ENCODE results near the gene IQSEC1.

DNA sequence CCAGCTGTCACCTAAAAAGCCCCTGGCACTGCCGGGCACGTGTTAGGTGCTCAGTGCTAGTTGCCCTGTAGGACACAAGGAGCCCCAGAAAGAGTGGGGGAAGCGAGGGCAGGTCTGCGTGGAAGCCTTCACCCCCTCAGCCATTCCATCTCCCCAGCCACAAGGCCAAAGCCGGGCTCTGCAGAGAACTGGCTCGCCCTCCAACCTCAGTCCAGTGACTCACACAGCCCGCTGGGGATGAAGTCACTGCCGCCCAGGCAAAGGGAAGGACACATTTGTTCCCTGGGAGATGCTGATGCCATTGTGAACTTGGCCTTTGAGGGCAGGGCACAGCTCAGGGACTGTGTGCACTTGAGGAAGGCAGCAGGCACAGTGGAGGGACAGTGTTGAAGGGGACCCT, 48.1 kb downstream of the IQSEC1 start:
- no peak for TF ChIP-seq FOS (IDR thresholded peaks at IDR 0.05; ENCODE audit: borderline replicate concordance, insufficient read depth, low read length)
- TF ChIP-seq, protein P1, sequence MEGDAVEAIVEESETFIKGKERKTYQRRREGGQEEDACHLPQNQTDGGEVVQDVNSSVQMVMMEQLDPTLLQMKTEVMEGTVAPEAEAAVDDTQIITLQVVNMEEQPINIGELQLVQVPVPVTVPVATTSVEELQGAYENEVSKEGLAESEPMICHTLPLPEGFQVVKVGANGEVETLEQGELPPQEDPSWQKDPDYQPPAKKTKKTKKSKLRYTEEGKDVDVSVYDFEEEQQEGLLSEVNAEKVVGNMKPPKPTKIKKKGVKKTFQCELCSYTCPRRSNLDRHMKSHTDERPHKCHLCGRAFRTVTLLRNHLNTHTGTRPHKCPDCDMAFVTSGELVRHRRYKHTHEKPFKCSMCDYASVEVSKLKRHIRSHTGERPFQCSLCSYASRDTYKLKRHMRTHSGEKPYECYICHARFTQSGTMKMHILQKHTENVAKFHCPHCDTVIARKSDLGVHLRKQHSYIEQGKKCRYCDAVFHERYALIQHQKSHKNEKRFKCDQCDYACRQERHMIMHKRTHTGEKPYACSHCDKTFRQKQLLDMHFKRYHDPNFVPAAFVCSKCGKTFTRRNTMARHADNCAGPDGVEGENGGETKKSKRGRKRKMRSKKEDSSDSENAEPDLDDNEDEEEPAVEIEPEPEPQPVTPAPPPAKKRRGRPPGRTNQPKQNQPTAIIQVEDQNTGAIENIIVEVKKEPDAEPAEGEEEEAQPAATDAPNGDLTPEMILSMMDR (IDR thresholded peaks at IDR 0.05; ENCODE audit: extremely low read depth in 1 of 2, insufficient read depth in 1 of 2, low read depth in 1 of 2, low read length in 2 of 2): no peak
- TF ChIP-seq EZH2 (IDR thresholded peaks at IDR 0.05; ENCODE audit: borderline replicate concordance, low read depth, low read length, severe bottlenecking): no peak
- TF ChIP-seq, protein P2, sequence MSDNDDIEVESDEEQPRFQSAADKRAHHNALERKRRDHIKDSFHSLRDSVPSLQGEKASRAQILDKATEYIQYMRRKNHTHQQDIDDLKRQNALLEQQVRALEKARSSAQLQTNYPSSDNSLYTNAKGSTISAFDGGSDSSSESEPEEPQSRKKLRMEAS (IDR thresholded peaks at IDR 0.05; ENCODE audit: insufficient read depth, insufficient read length): no peak
- TF ChIP-seq POLR2AphosphoS5 (IDR thresholded peaks at IDR 0.05; ENCODE audit: insufficient read depth, low read depth, low read length): no peak
- no peak for TF ChIP-seq POLR2A (IDR thresholded peaks at IDR 0.05; ENCODE audit: low read depth, low read length)
